AG10803 (cell line): ENCODE data around the gene RGL4.
"Not testable (repeated sequence)": the region's sequence is repeated elsewhere in the genome, so short reads cannot be mapped to it uniquely, and the experiment has no call there.

Experiments used
- DNase-seq: peaks from one replicate; pipeline ENCODE4 v3.0.0; 2010; ENCODE audit warnings: low read depth
- H3K4me3 ChIP-seq: 2 replicates; pipeline ENCODE4 v1.5.1; 2011; ENCODE audit warnings: mild to moderate bottlenecking, low read length, control low read depth
- TF ChIP-seq, protein P1 (sequence below): conservative IDR thresholded peaks from 2 replicates; pipeline ENCODE4 v1.5.1; 2011; ENCODE audit warnings: mild to moderate bottlenecking, low read length, control low read depth, inconsistent platforms

The RGL4 gene

DNA sequence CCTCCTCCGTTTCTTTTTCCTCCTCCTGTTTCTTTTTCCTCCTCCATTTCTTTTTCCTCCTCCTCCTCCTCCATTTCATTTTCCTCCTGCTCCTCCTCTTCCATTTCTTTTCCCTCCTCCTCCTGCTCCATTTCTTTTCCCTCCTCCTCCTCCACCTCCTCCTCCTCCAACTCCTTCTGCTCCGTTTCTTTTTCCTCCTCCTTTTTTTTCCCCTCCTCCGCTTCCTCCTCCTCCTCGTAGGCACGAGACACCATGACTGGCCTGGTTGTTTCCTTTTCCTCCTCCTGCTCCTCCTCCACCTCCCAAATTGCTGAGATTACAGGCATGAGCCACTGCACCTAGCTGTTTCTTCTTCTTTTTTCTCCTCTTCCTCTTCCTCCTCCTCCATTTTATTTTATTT is 33.1 kb upstream of the RGL4 start:
- DNase-seq: no peak
- TF ChIP-seq, protein P1, sequence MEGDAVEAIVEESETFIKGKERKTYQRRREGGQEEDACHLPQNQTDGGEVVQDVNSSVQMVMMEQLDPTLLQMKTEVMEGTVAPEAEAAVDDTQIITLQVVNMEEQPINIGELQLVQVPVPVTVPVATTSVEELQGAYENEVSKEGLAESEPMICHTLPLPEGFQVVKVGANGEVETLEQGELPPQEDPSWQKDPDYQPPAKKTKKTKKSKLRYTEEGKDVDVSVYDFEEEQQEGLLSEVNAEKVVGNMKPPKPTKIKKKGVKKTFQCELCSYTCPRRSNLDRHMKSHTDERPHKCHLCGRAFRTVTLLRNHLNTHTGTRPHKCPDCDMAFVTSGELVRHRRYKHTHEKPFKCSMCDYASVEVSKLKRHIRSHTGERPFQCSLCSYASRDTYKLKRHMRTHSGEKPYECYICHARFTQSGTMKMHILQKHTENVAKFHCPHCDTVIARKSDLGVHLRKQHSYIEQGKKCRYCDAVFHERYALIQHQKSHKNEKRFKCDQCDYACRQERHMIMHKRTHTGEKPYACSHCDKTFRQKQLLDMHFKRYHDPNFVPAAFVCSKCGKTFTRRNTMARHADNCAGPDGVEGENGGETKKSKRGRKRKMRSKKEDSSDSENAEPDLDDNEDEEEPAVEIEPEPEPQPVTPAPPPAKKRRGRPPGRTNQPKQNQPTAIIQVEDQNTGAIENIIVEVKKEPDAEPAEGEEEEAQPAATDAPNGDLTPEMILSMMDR: no peak
- H3K4me3 ChIP-seq: no peak overlapping the region

- not testable (repeated sequence) for DNase-seq, H3K4me3 ChIP-seq
Measured at GRCh38 chr22:23660381-23660780, 30.4 kb upstream of the RGL4 start.

DNA sequence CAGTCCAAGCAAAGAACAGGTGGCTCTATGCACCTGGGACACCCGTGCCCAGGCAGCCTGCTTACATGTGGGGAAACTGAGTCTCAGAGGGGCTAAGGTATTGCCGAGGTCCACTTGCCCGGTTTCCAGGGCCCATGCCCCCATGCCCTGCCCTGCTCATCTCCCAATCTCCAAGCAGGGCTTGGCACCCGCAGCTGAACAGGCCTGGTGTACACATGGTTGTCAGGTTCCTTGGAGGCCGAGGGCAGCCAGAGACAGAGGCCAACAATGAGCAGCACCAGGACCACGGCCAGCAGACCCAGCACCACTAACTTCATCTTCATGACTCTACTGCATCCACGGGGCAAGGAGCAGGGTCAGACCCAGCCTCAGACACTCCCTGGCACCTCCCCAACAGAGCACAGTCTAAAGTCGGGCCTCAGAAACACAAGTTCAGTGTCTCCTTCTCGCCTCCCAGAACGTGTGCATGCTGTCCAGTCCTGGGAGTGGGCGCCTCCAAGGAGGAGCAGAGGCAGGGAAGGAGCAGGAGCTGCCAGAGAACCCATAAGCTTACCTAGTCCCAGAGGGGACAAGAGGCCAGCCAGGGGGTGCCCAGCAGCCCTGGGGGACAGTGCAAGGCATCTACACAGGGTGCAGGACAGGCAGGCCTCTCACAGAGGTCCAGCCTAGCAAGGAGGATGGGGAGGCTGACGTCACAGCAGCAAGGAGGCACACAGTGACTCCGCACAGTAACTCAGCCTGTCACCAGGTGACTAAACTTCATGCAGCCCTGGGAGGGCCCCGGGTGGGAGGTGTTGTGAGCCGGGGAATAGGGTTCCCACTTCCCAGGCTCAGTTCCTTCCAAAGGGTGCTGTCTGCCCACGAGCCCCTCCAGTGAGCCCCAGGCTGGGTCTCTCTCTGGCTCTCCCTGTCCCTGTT is 20.2 kb upstream of the RGL4 start:
- no peak overlapping the region for H3K4me3 ChIP-seq
- no peak for DNase-seq
- TF ChIP-seq, protein P1: no peak

DNA sequence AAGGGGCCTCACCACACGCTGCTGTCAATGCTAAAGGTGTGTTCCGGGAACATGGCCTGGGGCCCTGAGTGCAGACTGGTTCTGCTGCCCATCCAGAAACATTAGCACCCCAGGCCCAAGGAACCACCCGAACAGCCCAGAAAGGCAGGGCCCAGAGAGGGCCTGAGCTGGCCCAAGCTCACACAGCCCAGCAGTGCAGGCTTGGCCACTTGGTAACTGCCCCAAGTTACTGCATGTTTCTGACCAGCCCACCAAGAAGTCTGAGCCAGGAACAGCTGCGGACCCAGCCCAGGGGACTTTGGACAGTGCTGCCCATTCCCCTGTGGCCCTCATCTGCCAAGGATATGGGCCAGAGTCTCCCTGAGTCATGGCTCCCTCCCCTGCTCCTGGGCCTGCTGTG is 19.4 kb upstream of the RGL4 start:
- H3K4me3 ChIP-seq, DNase-seq: not testable (repeated sequence)

DNA sequence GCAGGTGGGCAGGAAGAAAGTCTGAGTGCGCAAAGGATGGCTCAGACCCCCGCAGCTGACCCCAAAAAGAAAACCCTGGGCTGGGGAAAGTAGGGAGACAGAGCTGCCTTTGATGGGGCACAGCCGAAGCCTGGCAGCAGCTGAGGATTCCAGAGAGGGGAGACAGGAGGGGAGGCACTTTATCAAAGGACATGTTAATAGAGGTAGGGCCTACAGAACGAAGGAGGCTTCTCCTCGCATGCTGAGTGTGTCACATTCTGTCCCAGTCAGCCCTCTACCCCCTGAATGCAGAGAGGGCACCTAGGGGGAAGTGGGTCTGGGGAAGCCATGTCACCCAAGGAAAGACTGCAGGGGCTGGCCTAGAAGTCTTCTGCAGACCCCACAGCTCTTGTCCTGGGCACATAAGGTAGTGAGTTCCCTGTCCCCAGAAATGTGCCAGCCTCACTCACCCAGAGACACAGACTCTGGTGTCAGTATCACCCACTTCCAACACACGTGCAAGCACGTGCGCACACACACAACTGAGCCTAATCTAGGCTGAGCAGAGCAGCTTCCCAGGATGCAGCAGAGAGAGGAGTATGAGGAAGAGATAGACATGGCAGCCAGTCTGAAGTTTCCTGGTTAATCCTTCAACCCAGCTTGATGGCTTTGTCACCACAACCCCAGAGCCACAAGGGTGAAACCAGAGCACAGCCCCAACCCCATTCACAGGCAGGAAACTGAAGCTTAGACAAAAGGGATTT is 18.3 kb upstream of the RGL4 start:
- not testable (repeated sequence) for H3K4me3 ChIP-seq, DNase-seq

GRCh38 chr22:23673050-23673620 is 17.7 kb upstream of the RGL4 start:
- TF ChIP-seq, protein P1: no peak
- no peak for DNase-seq
- no peak overlapping the region for H3K4me3 ChIP-seq

- TF ChIP-seq, protein P1: no peak
- no peak overlapping the region for H3K4me3 ChIP-seq
- no peak for DNase-seq
Measured at GRCh38 chr22:23673826-23674690, 16.8 kb upstream of the RGL4 start.

- not testable (repeated sequence) for DNase-seq, H3K4me3 ChIP-seq
Measured at GRCh38 chr22:23674886-23675501, 15.8 kb upstream of the RGL4 start.
